H9 (cell line): Measurements from ENCODE around the gene CLEC16A. TPM values are rescaled to one million over a fixed set of nuclear protein-coding genes. Genes with fewer than 3 reads are reported as not detected.

Experiments used
- DNase-seq: peaks from one replicate; pipeline ENCODE4 v3.0.0-alpha.2; 2017
- H2AFZ ChIP-seq: one replicate; pipeline ENCODE4 v1.6.1; 2013; ENCODE audit warnings: mild to moderate bottlenecking, low read length, control low read depth, moderate library complexity
- H2AK5ac ChIP-seq: 2 replicates; pipeline ENCODE4 v1.6.1; 2013; ENCODE audit warnings: low read length, control low read depth, mixed read lengths; ENCODE audit not compliant: insufficient read length
- H2BK120ac ChIP-seq: one replicate; pipeline ENCODE4 v1.6.1; 2013; ENCODE audit warnings: low read depth, mild to moderate bottlenecking, low read length, control low read depth, inconsistent platforms; ENCODE audit not compliant: poor library complexity, severe bottlenecking
- H2BK12ac ChIP-seq: 2 replicates; pipeline ENCODE4 v1.6.1; 2013; ENCODE audit warnings: low read length, control low read depth, mixed read lengths, low read depth; ENCODE audit not compliant: insufficient read length
- H2BK15ac ChIP-seq: 2 replicates; pipeline ENCODE4 v1.6.1; 2013; ENCODE audit warnings: low read depth, low read length, control low read depth
- H2BK20ac ChIP-seq: one replicate; pipeline ENCODE4 v1.6.1; 2013; ENCODE audit warnings: low read depth, mild to moderate bottlenecking, low read length, control low read depth, inconsistent platforms; ENCODE audit not compliant: poor library complexity, severe bottlenecking
- H2BK5ac ChIP-seq: 2 replicates; pipeline ENCODE4 v1.6.1; 2013; ENCODE audit warnings: low read length, control low read depth, mixed read lengths; ENCODE audit not compliant: insufficient read length
- H3K14ac ChIP-seq: 2 replicates; pipeline ENCODE4 v1.6.1; 2013; ENCODE audit warnings: low read length, control low read depth; ENCODE audit not compliant: insufficient read depth
- H3K18ac ChIP-seq: 2 replicates; pipeline ENCODE4 v1.6.1; 2013; ENCODE audit warnings: low read depth, mild to moderate bottlenecking, mixed read lengths, low read length, control low read depth; ENCODE audit not compliant: insufficient read length
- H3K23ac ChIP-seq: 2 replicates; pipeline ENCODE4 v1.6.1; 2013; ENCODE audit warnings: low read length, control low read depth, mixed read lengths, low read depth; ENCODE audit not compliant: insufficient read length
- H3K23me2 ChIP-seq: 2 replicates; pipeline ENCODE4 v1.6.1; 2013; ENCODE audit warnings: low read depth, mild to moderate bottlenecking, mixed read lengths, low read length, control low read depth; ENCODE audit not compliant: insufficient read length, poor library complexity, severe bottlenecking
- H3K27ac ChIP-seq: 2 replicates; pipeline ENCODE4 v1.5.1; 2013; ENCODE audit warnings: low read length, control low read depth, mixed read lengths, low read depth; ENCODE audit not compliant: insufficient read length
- H3K27me3 ChIP-seq: 2 replicates; pipeline ENCODE4 v1.6.1; 2013; ENCODE audit warnings: low read length, control low read depth, inconsistent platforms; ENCODE audit not compliant: insufficient read depth
- H3K4ac ChIP-seq: 2 replicates; pipeline ENCODE4 v1.6.1; 2013; ENCODE audit warnings: low read depth, mild to moderate bottlenecking, control low read depth, inconsistent platforms, low read length, moderate library complexity
- H3K4me1 ChIP-seq: 2 replicates; pipeline ENCODE4 v1.6.1; 2013; ENCODE audit warnings: low read length, control low read depth, inconsistent platforms; ENCODE audit not compliant: insufficient read depth
- H3K4me2 ChIP-seq: 2 replicates; pipeline ENCODE4 v1.6.1; 2013; ENCODE audit warnings: low read length, control low read depth, mixed read lengths; ENCODE audit not compliant: insufficient read length, insufficient read depth
- H3K56ac ChIP-seq: 2 replicates; pipeline ENCODE4 v1.6.1; 2013; ENCODE audit warnings: low read depth, mild to moderate bottlenecking, mixed read lengths, low read length, control low read depth; ENCODE audit not compliant: insufficient read length
- H3K79me1 ChIP-seq: 2 replicates; pipeline ENCODE4 v1.6.1; 2013; ENCODE audit warnings: low read depth, mild to moderate bottlenecking, moderate library complexity, low read length, control low read depth, inconsistent platforms; ENCODE audit not compliant: insufficient read depth, poor library complexity, severe bottlenecking
- H3K79me2 ChIP-seq: 2 replicates; pipeline ENCODE4 v1.6.1; 2013; ENCODE audit warnings: low read length, control low read depth, inconsistent platforms; ENCODE audit not compliant: insufficient read depth
- H3K9ac ChIP-seq: 2 replicates; pipeline ENCODE4 v1.6.1; 2013; ENCODE audit warnings: low read length, control low read depth, mixed read lengths; ENCODE audit not compliant: insufficient read length; ENCODE audit errors: extremely low read depth
- H3K9me3 ChIP-seq: one replicate; pipeline ENCODE4 v1.6.1; 2013; ENCODE audit warnings: low read depth, low read length, inconsistent platforms; ENCODE audit not compliant: control insufficient read depth
- H3T11ph ChIP-seq: one replicate; pipeline ENCODE4 v1.6.1; 2013; ENCODE audit warnings: mild to moderate bottlenecking, low read length, control low read depth, inconsistent platforms
- H4K20me1 ChIP-seq: one replicate; pipeline ENCODE4 v1.6.1; 2013; ENCODE audit not compliant: control insufficient read depth, insufficient read length, insufficient read depth
- H4K5ac ChIP-seq: 2 replicates; pipeline ENCODE4 v1.6.1; 2013; ENCODE audit warnings: low read depth, mild to moderate bottlenecking, mixed read lengths, low read length, control low read depth; ENCODE audit not compliant: insufficient read length
- H4K8ac ChIP-seq: replicated peaks from 2 replicates; pipeline ENCODE4 v1.6.1; 2013; ENCODE audit warnings: low read length, control low read depth, mixed read lengths, low read depth; ENCODE audit not compliant: insufficient read length
- H4K91ac ChIP-seq: 2 replicates; pipeline ENCODE4 v1.6.1; 2013; ENCODE audit warnings: low read depth, mild to moderate bottlenecking, moderate library complexity, mixed read lengths, low read length, control low read depth; ENCODE audit not compliant: insufficient read length
- H3K27ac Mint-ChIP-seq, 3 experiments: 2 replicates in 2 of 3; 3 replicates in 1 of 3; pipeline ENCODE4 v1.8.0; 2020 to 2021; ENCODE audit warnings: mixed read lengths in 3 of 3, mild to moderate bottlenecking in 1 of 3, moderate library complexity in 1 of 3
- H3K27me3 Mint-ChIP-seq: 2 replicates; pipeline ENCODE4 v1.8.0; 2021; ENCODE audit warnings: low read depth, mild to moderate bottlenecking, moderate library complexity, mixed read lengths
- H3K36me3 Mint-ChIP-seq, 3 experiments: 2 replicates in 2 of 3; 3 replicates in 1 of 3; pipeline ENCODE4 v1.8.0; 2020 to 2021; ENCODE audit warnings: low read depth in 3 of 3, mixed read lengths in 3 of 3; ENCODE audit not compliant: insufficient read depth in 1 of 3
- H3K4me1 Mint-ChIP-seq, 2 experiments: 2 replicates each; pipeline ENCODE4 v1.8.0; 2020; ENCODE audit warnings: mixed read lengths in 2 of 2
- H3K4me3 Mint-ChIP-seq, 2 experiments: 2 replicates in 1 of 2; 3 replicates in 1 of 2; pipeline ENCODE4 v1.8.0; 2020 to 2021; ENCODE audit warnings: mild to moderate bottlenecking in 2 of 2, mixed read lengths in 2 of 2, moderate library complexity in 1 of 2
- H3K9me3 Mint-ChIP-seq, 2 experiments: 2 replicates in 1 of 2; 3 replicates in 1 of 2; pipeline ENCODE4 v1.8.0; 2020; ENCODE audit warnings: mild to moderate bottlenecking in 2 of 2, mixed read lengths in 2 of 2, moderate library complexity in 1 of 2
- WGBS: extraction: QIAGEN DNeasy Blood & Tissue Kit; methylation state at CpG from one replicate; pipeline ENCODE4 v1.1.7; 2013; ENCODE audit warnings: missing lambda C conversion rate, low lambda C conversion rate, mixed read lengths; ENCODE audit not compliant: insufficient read length; ENCODE audit errors: extremely low coverage; 5-methylcytosine and 5-hydroxymethylcytosine counted together
- total RNA-seq: library from RNA; stranded (reverse); gene quantifications from 2 replicates; pipeline ENCODE4 v1.2.1, GENCODE V29; 2021
- TF ChIP-seq, protein P1 (sequence below): fragments of 200-600 bp; sonication (generic); conservative IDR thresholded peaks from 3 replicates; pipeline ENCODE4 v1.8.0; 2021; ENCODE audit warnings: antibody characterized with exemption, mild to moderate bottlenecking

The CLEC16A gene
- total RNA-seq, 1 experiment from 2014 or later: 15.2 TPM

- Histone ChIP-seq H4K8ac (no peak overlapping the region), H4K91ac (no peak overlapping the region), H3K9me3 (no peaks in the 10 kb centered on the region), H3K18ac (no peak overlapping the region), H2AK5ac (no peak overlapping the region), H3K79me2 (no peaks in the 10 kb centered on the region), H4K20me1 (no peaks in the 10 kb centered on the region), H3K23me2 (no peaks in the 10 kb centered on the region), H2BK20ac (no peak overlapping the region), H2AFZ (no peak overlapping the region), H2BK12ac (no peak overlapping the region), H2BK15ac (no peak overlapping the region), H3K27me3 (no peaks in the 10 kb centered on the region), H4K5ac (no peak overlapping the region), H3K4me2 (no peak overlapping the region), H3K56ac (no peak overlapping the region), H3K4me1 (no peaks in the 10 kb centered on the region; the same call in 1 of the 2 replicates), H3K23ac (no peak overlapping the region), H3K79me1 (no peaks in the 10 kb centered on the region), H2BK120ac (no peak overlapping the region), H3K14ac (no peak overlapping the region), H2BK5ac (no peak overlapping the region), H3K9ac (no peak overlapping the region), H3K4ac (no peak overlapping the region), H3T11ph (no peak overlapping the region), H3K27ac (no peak overlapping the region)
- H3K9me3 Mint-ChIP-seq: no peaks in the 10 kb centered on the region
- TF ChIP-seq, protein P1, sequence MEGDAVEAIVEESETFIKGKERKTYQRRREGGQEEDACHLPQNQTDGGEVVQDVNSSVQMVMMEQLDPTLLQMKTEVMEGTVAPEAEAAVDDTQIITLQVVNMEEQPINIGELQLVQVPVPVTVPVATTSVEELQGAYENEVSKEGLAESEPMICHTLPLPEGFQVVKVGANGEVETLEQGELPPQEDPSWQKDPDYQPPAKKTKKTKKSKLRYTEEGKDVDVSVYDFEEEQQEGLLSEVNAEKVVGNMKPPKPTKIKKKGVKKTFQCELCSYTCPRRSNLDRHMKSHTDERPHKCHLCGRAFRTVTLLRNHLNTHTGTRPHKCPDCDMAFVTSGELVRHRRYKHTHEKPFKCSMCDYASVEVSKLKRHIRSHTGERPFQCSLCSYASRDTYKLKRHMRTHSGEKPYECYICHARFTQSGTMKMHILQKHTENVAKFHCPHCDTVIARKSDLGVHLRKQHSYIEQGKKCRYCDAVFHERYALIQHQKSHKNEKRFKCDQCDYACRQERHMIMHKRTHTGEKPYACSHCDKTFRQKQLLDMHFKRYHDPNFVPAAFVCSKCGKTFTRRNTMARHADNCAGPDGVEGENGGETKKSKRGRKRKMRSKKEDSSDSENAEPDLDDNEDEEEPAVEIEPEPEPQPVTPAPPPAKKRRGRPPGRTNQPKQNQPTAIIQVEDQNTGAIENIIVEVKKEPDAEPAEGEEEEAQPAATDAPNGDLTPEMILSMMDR: no peak
- H3K36me3 Mint-ChIP-seq: peaks cover 0 to 3% (median 0%) of the 10 kb centered on the region in 3 experiments; a peak in 1 of 7 replicates
- no peaks in the 10 kb centered on the region for H3K27me3 Mint-ChIP-seq
- DNase-seq: no peak
- no peak overlapping the region; a peak in 1 of 7 replicates for H3K27ac Mint-ChIP-seq
- no peak overlapping the region for H3K4me3 Mint-ChIP-seq
- WGBS: no CpG with 5 or more reads among the region's 6 CpGs
- peaks cover 10 to 12% of the 10 kb centered on the region in 2 experiments for H3K4me1 Mint-ChIP-seq
These were observed 145.9 kb downstream of the CLEC16A start for GRCh38 chr16:11090232-11090631.
